A549 (cell line): Measurements from ENCODE around the gene FUCA1. TPM values are rescaled to one million over a fixed set of nuclear protein-coding genes. Genes with fewer than 3 reads are reported as not detected.
"Not testable (repeated sequence)": the region's sequence is repeated elsewhere in the genome, so short reads cannot be mapped to it uniquely, and the experiment has no call there.

Experiments
- ATAC-seq, 2 experiments: fragments of 200-7000 bp in 1 of 2; fragments of >200 bp in 1 of 2; cut with Nextera tagmentation in 1 of 2; cut with Tn5 transposase in 1 of 2; 3 replicates each; pipeline versions ENCODE4 v1.8.0 to v1.9.1; 2018 to 2020; ENCODE audit warnings: mild to moderate bottlenecking in 1 of 2, moderate library complexity in 1 of 2
- CTCF ChIA-PET: fragments of 300-600 bp; sonication (Branson Sonifier 250); formaldehyde crosslinking; extraction: SDS; loops from one replicate; lab custom pipeline; 2021; ENCODE audit warnings: antibody characterized with exemption, inconsistent platforms; lab: Yijun Ruan, JAX
- POLR2A ChIA-PET: fragments of 350-600 bp; formaldehyde crosslinking; extraction: SDS; loops from one replicate; lab custom pipeline; 2021; ENCODE audit warnings: antibody characterized with exemption, inconsistent platforms; lab: Yijun Ruan, JAX
- DNase-seq, 2 experiments: peaks; one replicate each; pipeline versions ENCODE4 v3.0.0 to v3.0.0-alpha.2; 2011 to 2016; ENCODE audit warnings: low read depth in 1 of 2, low spot score in 1 of 2
- FAIRE-seq: peaks from 2 replicates; lab custom pipeline; 2011; peaks lifted over from hg19 to GRCh38; lab: Jason Lieb, UNC
- H3K27ac ChIP-seq, 2 experiments: fragments of >200 bp; sonication (Bioruptor Twin); formaldehyde crosslinking; 3 replicates each; pipeline ENCODE4 v1.5.1; 2016 to 2017
- H3K4me1 ChIP-seq: fragments of >200 bp; sonication (Bioruptor Twin); formaldehyde crosslinking; 3 replicates; pipeline ENCODE4 v1.6.1; 2016
- H3K4me2 ChIP-seq: fragments of >200 bp; sonication (Bioruptor Twin); formaldehyde crosslinking; 3 replicates; pipeline ENCODE4 v1.6.1; 2016
- H3K4me3 ChIP-seq: fragments of >200 bp; sonication (Bioruptor Twin); formaldehyde crosslinking; 3 replicates; pipeline ENCODE4 v1.5.1; 2016
- H3K9me3 ChIP-seq: fragments of >200 bp; sonication (Bioruptor Twin); formaldehyde crosslinking; 3 replicates; pipeline ENCODE4 v1.6.1; 2016
- CBX8 ChIP-seq: fragments of 200-600 bp; sonication (generic); IDR thresholded peaks from 2 replicates; pipeline ENCODE4 v1.6.1; 2016
- CEBPB ChIP-seq, 2 experiments: fragments of >200 bp in 1 of 2; sonication (Bioruptor Twin) in 1 of 2; formaldehyde crosslinking in 1 of 2; IDR thresholded peaks; 2 replicates each; pipeline ENCODE4 v1.6.1; 2012 to 2016
- CHD2 ChIP-seq: fragments of 150-350 bp; IDR thresholded peaks from 2 replicates; pipeline ENCODE4 v1.6.1; 2014; ENCODE audit warnings: low read length; ENCODE audit not compliant: partially characterized antibody
- CHD4 ChIP-seq: fragments of 200-600 bp; sonication (generic); IDR thresholded peaks from 2 replicates; pipeline ENCODE4 v1.6.1; 2016; ENCODE audit warnings: antibody characterized with exemption, mild to moderate bottlenecking, borderline replicate concordance
- CTCF ChIP-seq: fragments of >200 bp; sonication (Bioruptor Twin); formaldehyde crosslinking; IDR thresholded peaks from 3 replicates; pipeline ENCODE4 v1.5.1; 2016
- EHF ChIP-seq: fragments of 250-450 bp; sonication (Bioruptor Pico); IDR thresholded peaks from 2 replicates; pipeline ENCODE4 v1.5.0; 2020; ENCODE audit warnings: mild to moderate bottlenecking
- EHMT2 ChIP-seq: fragments of 200-600 bp; sonication (generic); IDR thresholded peaks from 2 replicates; pipeline ENCODE4 v1.6.1; 2016; ENCODE audit warnings: antibody characterized with exemption, low read depth, mild to moderate bottlenecking, moderate library complexity
- HDAC2 ChIP-seq: fragments of 200-600 bp; sonication (generic); IDR thresholded peaks from 2 replicates; pipeline ENCODE4 v1.6.1; 2016
- HOXB13 ChIP-seq: fragments of 250-450 bp; sonication (Bioruptor Pico); IDR thresholded peaks from 2 replicates; pipeline ENCODE4 v1.5.0; 2020; ENCODE audit warnings: low read depth, mild to moderate bottlenecking, moderate library complexity
- HOXB5 ChIP-seq: fragments of 250-450 bp; sonication (Bioruptor Pico); IDR thresholded peaks from 2 replicates; pipeline ENCODE4 v1.5.0; 2020; ENCODE audit warnings: mild to moderate bottlenecking, moderate library complexity
- JUN ChIP-seq, 2 experiments: fragments of >200 bp; sonication (Bioruptor Twin); formaldehyde crosslinking; IDR thresholded peaks; 2 replicates in 1 of 2; 3 replicates in 1 of 2; pipeline ENCODE4 v1.6.1; 2016 to 2017
- KDM1A ChIP-seq: fragments of 200-600 bp; sonication (generic); IDR thresholded peaks from 2 replicates; pipeline ENCODE4 v1.6.1; 2016; ENCODE audit warnings: low read depth, mild to moderate bottlenecking
- KDM5A ChIP-seq: fragments of 200-600 bp; sonication (generic); IDR thresholded peaks from 2 replicates; pipeline ENCODE4 v1.6.1; 2016; ENCODE audit warnings: antibody characterized with exemption, mild to moderate bottlenecking
- MAFK ChIP-seq: fragments of 450-650 bp; IDR thresholded peaks from 2 replicates; pipeline ENCODE4 v1.6.1; 2014; ENCODE audit not compliant: partially characterized antibody
- PHF8 ChIP-seq: fragments of 200-600 bp; sonication (generic); IDR thresholded peaks from 2 replicates; pipeline ENCODE4 v1.6.1; 2016; ENCODE audit warnings: low read depth, mild to moderate bottlenecking, antibody characterized with exemption, moderate library complexity, borderline replicate concordance
- POLR2A ChIP-seq: IDR thresholded peaks from 2 replicates; pipeline ENCODE4 v1.6.1; 2012; ENCODE audit warnings: mild to moderate bottlenecking, low read length
- POLR2AphosphoS2 ChIP-seq: conservative IDR thresholded peaks from 2 replicates; pipeline ENCODE4 v1.6.1; 2012; ENCODE audit warnings: low read length, improper control_type of control experiment, inconsistent platforms
- SREBF2 ChIP-seq: fragments of 450-650 bp; IDR thresholded peaks from 2 replicates; pipeline ENCODE4 v1.6.1; 2014; ENCODE audit warnings: mild to moderate bottlenecking, moderate library complexity
- ZC3H11A ChIP-seq: fragments of 450-650 bp; IDR thresholded peaks from 2 replicates; pipeline ENCODE4 v1.6.1; 2014; ENCODE audit warnings: antibody characterized with exemption, mild to moderate bottlenecking
- ZFP36 ChIP-seq: fragments of 450-650 bp; IDR thresholded peaks from 2 replicates; pipeline ENCODE4 v1.6.1; 2014; ENCODE audit warnings: borderline replicate concordance; ENCODE audit not compliant: partially characterized antibody
- ZNF302 ChIP-seq: fragments of 250-450 bp; sonication (Bioruptor Pico); IDR thresholded peaks from 2 replicates; pipeline ENCODE4 v1.9.0; 2021; ENCODE audit warnings: inconsistent platforms, mild to moderate bottlenecking, moderate library complexity
- WGBS: methylation state at CpG from one replicate; pipeline ENCODE4 v1.1.6; 2017; ENCODE audit errors: missing lambda C conversion rate; 5-methylcytosine and 5-hydroxymethylcytosine counted together
- polyA plus RNA-seq, 4 experiments: library from polyadenylated mRNA; depleted of rRNA in 3 of 4; stranded (reverse); fragments of >200 nt; fragmentation: RNase III in 1 of 4; extraction: RNeasy Plus Mini Kit Qiagen cat#74134 plus additional on column Dnase treatment in 1 of 4; gene quantifications; 2 replicates in 3 of 4; 3 replicates in 1 of 4; pipeline ENCODE4 v1.2.3, GENCODE V29; 2011 to 2017
- TF ChIP-seq, protein P1 (sequence below): fragments of 200-600 bp; sonication (generic); IDR thresholded peaks from 2 replicates; pipeline ENCODE4 v1.6.1; 2016; ENCODE audit warnings: antibody characterized with exemption, mild to moderate bottlenecking, moderate library complexity

Gene FUCA1
- polyA plus RNA-seq, 2 of the 4 experiments (the other 2 are of a cell fraction), result 9.7 to 16.1 TPM

DNA sequence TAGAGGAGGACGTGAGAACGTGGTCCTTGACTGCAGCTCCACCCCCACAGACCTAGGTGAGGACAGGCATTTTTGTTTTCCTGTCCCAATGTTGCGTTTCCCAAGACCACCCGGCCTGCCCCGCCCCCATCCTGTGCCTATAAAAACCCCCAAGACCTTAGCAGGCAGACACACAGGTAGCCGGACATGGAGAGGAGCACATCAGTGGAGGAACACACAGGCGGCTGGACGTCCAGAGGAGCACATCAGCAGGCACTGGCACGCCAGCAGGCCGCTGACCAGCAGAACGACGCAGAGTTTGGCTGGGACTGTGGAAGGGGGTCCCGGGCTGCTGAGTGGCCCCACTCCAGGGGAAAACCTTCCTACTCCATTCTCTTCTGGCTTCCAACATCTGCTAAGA lies 30.2 kb downstream of the FUCA1 start:
- Histone ChIP-seq H3K27ac (peak overlapping the region in 1 of 2 experiments; percentile 72; a peak in 2 of 6 replicates), H3K4me2 (peak overlapping the region; percentile 92), H3K4me3 (peak overlapping the region; percentile 52), H3K4me1 (peaks cover 6% of the 10 kb centered on the region; the same call in 1 of the 3 replicates), H3K9me3 (no peaks in the 10 kb centered on the region)
- WGBS, result 13% methylated on average over 11 of the region's 13 CpGs
- ATAC-seq (peak; percentile 55 to 59; a peak in 4 of 6 replicates), FAIRE-seq (no peak), DNase-seq (no peak)
- POLR2A ChIA-PET, result interaction anchor here (3.4 kb wide), 1 partner anchor 13 kb away, joined by 9 read pairs; the partner anchor contains the start of gene HMGCL
- TF ChIP-seq CEBPB (IDR thresholded peaks at IDR 0.05) (no peak), EHF (no peak), CHD2 (no peak), HDAC2 (no peak), KDM5A (no peak), EHMT2 (no peak), CHD4 (no peak), ZFP36 (no peak), SREBF2 (no peak), ZC3H11A (no peak)
- TF ChIP-seq, protein P1, sequence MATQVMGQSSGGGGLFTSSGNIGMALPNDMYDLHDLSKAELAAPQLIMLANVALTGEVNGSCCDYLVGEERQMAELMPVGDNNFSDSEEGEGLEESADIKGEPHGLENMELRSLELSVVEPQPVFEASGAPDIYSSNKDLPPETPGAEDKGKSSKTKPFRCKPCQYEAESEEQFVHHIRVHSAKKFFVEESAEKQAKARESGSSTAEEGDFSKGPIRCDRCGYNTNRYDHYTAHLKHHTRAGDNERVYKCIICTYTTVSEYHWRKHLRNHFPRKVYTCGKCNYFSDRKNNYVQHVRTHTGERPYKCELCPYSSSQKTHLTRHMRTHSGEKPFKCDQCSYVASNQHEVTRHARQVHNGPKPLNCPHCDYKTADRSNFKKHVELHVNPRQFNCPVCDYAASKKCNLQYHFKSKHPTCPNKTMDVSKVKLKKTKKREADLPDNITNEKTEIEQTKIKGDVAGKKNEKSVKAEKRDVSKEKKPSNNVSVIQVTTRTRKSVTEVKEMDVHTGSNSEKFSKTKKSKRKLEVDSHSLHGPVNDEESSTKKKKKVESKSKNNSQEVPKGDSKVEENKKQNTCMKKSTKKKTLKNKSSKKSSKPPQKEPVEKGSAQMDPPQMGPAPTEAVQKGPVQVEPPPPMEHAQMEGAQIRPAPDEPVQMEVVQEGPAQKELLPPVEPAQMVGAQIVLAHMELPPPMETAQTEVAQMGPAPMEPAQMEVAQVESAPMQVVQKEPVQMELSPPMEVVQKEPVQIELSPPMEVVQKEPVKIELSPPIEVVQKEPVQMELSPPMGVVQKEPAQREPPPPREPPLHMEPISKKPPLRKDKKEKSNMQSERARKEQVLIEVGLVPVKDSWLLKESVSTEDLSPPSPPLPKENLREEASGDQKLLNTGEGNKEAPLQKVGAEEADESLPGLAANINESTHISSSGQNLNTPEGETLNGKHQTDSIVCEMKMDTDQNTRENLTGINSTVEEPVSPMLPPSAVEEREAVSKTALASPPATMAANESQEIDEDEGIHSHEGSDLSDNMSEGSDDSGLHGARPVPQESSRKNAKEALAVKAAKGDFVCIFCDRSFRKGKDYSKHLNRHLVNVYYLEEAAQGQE, result no peak
- CTCF ChIA-PET, result interaction anchor here (1.1 to 1.6 kb wide), 2 partner anchors 27 to 32 kb away, joined by 3 to 7 read pairs; no protein-coding TSS in a partner anchor

DNA sequence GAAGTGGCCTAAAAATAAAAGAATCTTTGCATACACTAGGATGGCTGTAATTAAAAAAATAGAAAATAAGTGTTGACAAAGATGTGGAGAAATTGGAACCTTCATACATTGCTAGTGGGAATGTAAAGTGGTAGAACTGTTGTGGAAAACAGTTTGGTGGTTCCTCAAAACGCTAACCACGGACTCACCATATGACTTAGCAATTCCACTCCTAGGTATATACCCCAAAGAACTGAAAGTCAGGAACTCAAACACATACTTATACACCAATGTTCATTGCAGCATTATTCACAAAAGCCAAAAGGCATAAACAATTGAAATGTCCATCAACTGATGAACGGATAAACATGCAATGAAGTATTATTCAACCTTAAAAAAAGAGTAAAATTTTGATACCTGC lies 32.1 kb downstream of the FUCA1 start:
- POLR2A ChIA-PET, result no interaction called here

GRCh38 chr1:23834156-23834555 lies 33.9 kb downstream of the FUCA1 start:
- H3K4me2 ChIP-seq, H3K9me3 ChIP-seq, DNase-seq, FAIRE-seq, CTCF ChIA-PET, H3K4me3 ChIP-seq, ATAC-seq, H3K4me1 ChIP-seq, H3K27ac ChIP-seq: not testable (repeated sequence)
- WGBS, result 54% methylated on average over 6 of the region's 6 CpGs
- POLR2A ChIA-PET, result interaction anchor here (1.4 kb wide), 1 partner anchor 9 kb away, joined by 3 read pairs; the partner anchor contains the start of gene HMGCL

More for the DNA sequence above, 32.1 kb downstream of the FUCA1 start:
- no peak for TF ChIP-seq MAFK
- no peak for TF ChIP-seq HOXB13 (CRISPR knock-in tag)
- TF ChIP-seq JUN (IDR thresholded peaks at IDR 0.05), result no peak
- no peak for TF ChIP-seq PHF8
- no peak for TF ChIP-seq KDM1A
- no peak for TF ChIP-seq CTCF
- no peak for TF ChIP-seq HDAC2
- no peak for TF ChIP-seq HOXB5 (CRISPR knock-in tag)
- TF ChIP-seq POLR2AphosphoS2, result no peak
- TF ChIP-seq EHMT2, result no peak
- TF ChIP-seq ZNF302 (CRISPR knock-in tag), result no peak
- no peak for TF ChIP-seq POLR2A
- TF ChIP-seq CBX8, result no peak
- H3K9me3 ChIP-seq, result no peaks in the 10 kb centered on the region
- FAIRE-seq, result no peak
- CTCF ChIA-PET, result no interaction called here
- DNase-seq, result no peak
- H3K4me1 ChIP-seq, result peaks cover 6% of the 10 kb centered on the region; the same call in 1 of the 3 replicates
- no peak overlapping the region for H3K4me2 ChIP-seq
- H3K4me3 ChIP-seq, result no peak overlapping the region
- no peak for ATAC-seq
- WGBS, result 47% methylated on average over 3 of the region's 3 CpGs
- H3K27ac ChIP-seq, result no peak overlapping the region
